ENCODE results near the gene ADCY6.

The ADCY6 gene

GRCh38 chr12:48788854-48789775 lies at the start of gene ADCY6:
ADCY6 (minus strand) TSS chr12:48789089; CDS start chr12:48783434, 5,655 bp downstream.
- H3K9me3 ChIP-seq (ENCODE audit: control insufficient read depth in 1 of 2, low read length in 2 of 2) = no peaks in the 10 kb centered on the region
- peaks cover 3 to 23% of the 10 kb centered on the region in 2 donors for H3K4me1 ChIP-seq (ENCODE audit: control insufficient read depth in 1 of 2, insufficient read depth in 2 of 2, low read length in 2 of 2)
- H3K27me3 ChIP-seq (ENCODE audit: low read depth, low read length) = no peaks in the 10 kb centered on the region
- H3K4me3 ChIP-seq (ENCODE audit: low read depth in 1 of 2, low read length in 2 of 2) = peak within 1 kb of the TSS; percentile 78 to 88
- H3K36me3 ChIP-seq (ENCODE audit: control insufficient read depth in 1 of 2, insufficient read depth in 2 of 2, low read length in 2 of 2) = no peaks in the 10 kb centered on the region
- peak within 1 kb of the TSS; percentile 67 for H3K27ac ChIP-seq (ENCODE audit: low read length)

DNA sequence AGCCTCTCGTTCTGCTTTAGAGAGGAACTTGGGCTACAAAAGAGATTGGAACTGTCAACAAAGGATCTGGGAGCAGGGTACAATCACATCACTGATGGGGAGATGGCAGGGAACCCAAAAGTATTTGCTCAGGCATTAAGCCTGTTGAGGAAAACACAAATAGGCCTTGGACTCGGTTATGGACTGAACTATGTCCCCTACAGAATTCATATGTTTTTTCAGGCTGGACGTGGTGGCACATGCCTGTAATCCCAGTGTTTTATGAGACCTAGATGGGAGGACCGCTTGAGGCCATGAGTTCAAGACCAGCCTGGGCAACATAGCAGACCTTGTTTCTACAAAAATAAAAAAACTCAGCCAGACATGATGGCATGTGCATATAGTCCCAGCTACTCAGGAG lies 49.2 kb upstream of the ADCY6 start:
- no peak overlapping the region for H3K4me3 ChIP-seq (ENCODE audit: low read depth in 1 of 2, low read length in 2 of 2)
- no peaks in the 10 kb centered on the region for H3K27me3 ChIP-seq (ENCODE audit: low read depth, low read length)
- H3K4me1 ChIP-seq (ENCODE audit: control insufficient read depth in 1 of 2, insufficient read depth in 2 of 2, low read length in 2 of 2) = no peaks in the 10 kb centered on the region
- H3K9me3 ChIP-seq (ENCODE audit: control insufficient read depth in 1 of 2, low read length in 2 of 2) = no peaks in the 10 kb centered on the region
- peaks cover 47 to 61% of the 10 kb centered on the region in 2 donors for H3K36me3 ChIP-seq (ENCODE audit: control insufficient read depth in 1 of 2, insufficient read depth in 2 of 2, low read length in 2 of 2)
- H3K27ac ChIP-seq (ENCODE audit: low read length) = no peak overlapping the region

GRCh38 chr12:48832321-48833060 lies 43.6 kb upstream of the ADCY6 start:
- no peaks in the 10 kb centered on the region for H3K27me3 ChIP-seq (ENCODE audit: low read depth, low read length)
- no peak overlapping the region for H3K4me3 ChIP-seq (ENCODE audit: low read depth in 1 of 2, low read length in 2 of 2)
- no peak overlapping the region for H3K27ac ChIP-seq (ENCODE audit: low read length)
- H3K9me3 ChIP-seq (ENCODE audit: control insufficient read depth in 1 of 2, low read length in 2 of 2) = no peaks in the 10 kb centered on the region
- H3K4me1 ChIP-seq (ENCODE audit: control insufficient read depth in 1 of 2, insufficient read depth in 2 of 2, low read length in 2 of 2) = no peaks in the 10 kb centered on the region
- peaks cover 81 to 89% of the 10 kb centered on the region in 2 donors for H3K36me3 ChIP-seq (ENCODE audit: control insufficient read depth in 1 of 2, insufficient read depth in 2 of 2, low read length in 2 of 2)

DNA sequence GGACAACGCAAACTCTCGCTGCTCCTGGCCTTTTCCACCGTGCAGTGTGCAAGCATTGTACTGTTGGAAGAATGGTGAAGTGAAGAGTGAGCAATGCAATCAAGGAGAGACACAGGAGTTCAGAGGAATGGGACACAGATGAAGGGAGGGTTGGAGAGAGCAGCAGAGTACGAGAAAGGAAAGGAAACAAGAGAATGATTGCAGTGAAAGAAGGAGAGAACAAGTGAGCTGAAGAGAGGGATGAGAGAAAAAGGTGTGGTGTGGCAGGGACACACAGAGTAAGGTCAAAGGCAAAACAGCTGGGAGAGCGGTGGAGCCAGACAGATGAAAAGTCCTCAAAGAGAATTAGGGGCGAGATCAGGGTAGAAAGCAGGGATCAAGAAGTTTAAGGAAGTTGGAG lies 42.4 kb upstream of the ADCY6 start:
- H3K36me3 ChIP-seq (ENCODE audit: control insufficient read depth in 1 of 2, insufficient read depth in 2 of 2, low read length in 2 of 2) = peaks cover 72 to 89% of the 10 kb centered on the region in 2 donors
- H3K9me3 ChIP-seq (ENCODE audit: control insufficient read depth in 1 of 2, low read length in 2 of 2) = no peaks in the 10 kb centered on the region
- no peak overlapping the region for H3K27ac ChIP-seq (ENCODE audit: low read length)
- no peaks in the 10 kb centered on the region for H3K4me1 ChIP-seq (ENCODE audit: control insufficient read depth in 1 of 2, insufficient read depth in 2 of 2, low read length in 2 of 2)
- H3K4me3 ChIP-seq (ENCODE audit: low read depth in 1 of 2, low read length in 2 of 2) = no peak overlapping the region
- H3K27me3 ChIP-seq (ENCODE audit: low read depth, low read length) = no peaks in the 10 kb centered on the region

GRCh38 chr12:48828841-48829575 lies 40.1 kb upstream of the ADCY6 start:
- Histone ChIP-seq H3K27ac (ENCODE audit: low read length) (no peak overlapping the region), H3K27me3 (ENCODE audit: low read depth, low read length) (no peaks in the 10 kb centered on the region), H3K9me3 (ENCODE audit: control insufficient read depth in 1 of 2, low read length in 2 of 2) (no peaks in the 10 kb centered on the region), H3K4me1 (ENCODE audit: control insufficient read depth in 1 of 2, insufficient read depth in 2 of 2, low read length in 2 of 2) (no peaks in the 10 kb centered on the region), H3K4me3 (ENCODE audit: low read depth in 1 of 2, low read length in 2 of 2) (no peak overlapping the region), H3K36me3 (ENCODE audit: control insufficient read depth in 1 of 2, insufficient read depth in 2 of 2, low read length in 2 of 2) (peaks cover 61 to 84% of the 10 kb centered on the region in 2 donors)

DNA sequence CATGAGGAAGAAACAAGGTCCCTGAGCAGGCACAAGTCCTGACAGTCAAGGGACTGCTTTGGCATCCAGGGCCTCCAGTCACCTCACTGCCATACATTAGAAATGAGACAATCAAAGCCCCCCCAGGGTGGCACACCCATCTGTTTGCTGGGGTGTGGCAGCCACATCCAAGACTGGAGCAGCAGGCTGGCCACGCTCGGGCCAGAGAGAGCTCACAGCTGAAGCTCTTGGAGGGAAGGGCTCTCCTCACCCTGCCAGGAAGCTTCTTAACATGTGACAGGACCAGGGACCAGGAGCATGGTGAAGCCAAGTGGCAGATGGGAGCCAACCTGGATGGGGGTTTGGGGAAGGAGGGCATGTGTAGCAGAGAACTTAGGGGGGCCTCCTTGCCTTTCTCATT lies 39.4 kb upstream of the ADCY6 start:
- Histone ChIP-seq H3K4me1 (ENCODE audit: control insufficient read depth in 1 of 2, insufficient read depth in 2 of 2, low read length in 2 of 2) (no peaks in the 10 kb centered on the region), H3K36me3 (ENCODE audit: control insufficient read depth in 1 of 2, insufficient read depth in 2 of 2, low read length in 2 of 2) (peaks cover 55 to 84% of the 10 kb centered on the region in 2 donors), H3K27ac (ENCODE audit: low read length) (no peak overlapping the region)

GRCh38 chr12:48827513-48828096 lies 38.7 kb upstream of the ADCY6 start:
- Histone ChIP-seq H3K4me3 (ENCODE audit: low read depth in 1 of 2, low read length in 2 of 2) (no peak overlapping the region), H3K27me3 (ENCODE audit: low read depth, low read length) (no peaks in the 10 kb centered on the region), H3K4me1 (ENCODE audit: control insufficient read depth in 1 of 2, insufficient read depth in 2 of 2, low read length in 2 of 2) (no peaks in the 10 kb centered on the region), H3K27ac (ENCODE audit: low read length) (no peak overlapping the region), H3K36me3 (ENCODE audit: control insufficient read depth in 1 of 2, insufficient read depth in 2 of 2, low read length in 2 of 2) (peaks cover 48 to 77% of the 10 kb centered on the region in 2 donors), H3K9me3 (ENCODE audit: control insufficient read depth in 1 of 2, low read length in 2 of 2) (no peaks in the 10 kb centered on the region)

More for the DNA sequence above, 39.4 kb upstream of the ADCY6 start:
- Histone ChIP-seq H3K9me3 (ENCODE audit: control insufficient read depth in 1 of 2, low read length in 2 of 2) (no peaks in the 10 kb centered on the region), H3K27me3 (ENCODE audit: low read depth, low read length) (no peaks in the 10 kb centered on the region), H3K4me3 (ENCODE audit: low read depth in 1 of 2, low read length in 2 of 2) (no peak overlapping the region)

- no peak overlapping the region for H3K4me3 ChIP-seq (ENCODE audit: low read depth in 1 of 2, low read length in 2 of 2)
- no peaks in the 10 kb centered on the region for H3K27me3 ChIP-seq (ENCODE audit: low read depth, low read length)
- H3K4me1 ChIP-seq (ENCODE audit: control insufficient read depth in 1 of 2, insufficient read depth in 2 of 2, low read length in 2 of 2) = no peaks in the 10 kb centered on the region
- no peak overlapping the region for H3K27ac ChIP-seq (ENCODE audit: low read length)
- no peaks in the 10 kb centered on the region for H3K9me3 ChIP-seq (ENCODE audit: control insufficient read depth in 1 of 2, low read length in 2 of 2)
- H3K36me3 ChIP-seq (ENCODE audit: control insufficient read depth in 1 of 2, insufficient read depth in 2 of 2, low read length in 2 of 2) = peaks cover 42 to 72% of the 10 kb centered on the region in 2 donors
These were observed 38.1 kb upstream of the ADCY6 start for GRCh38 chr12:48827026-48827425.

DNA sequence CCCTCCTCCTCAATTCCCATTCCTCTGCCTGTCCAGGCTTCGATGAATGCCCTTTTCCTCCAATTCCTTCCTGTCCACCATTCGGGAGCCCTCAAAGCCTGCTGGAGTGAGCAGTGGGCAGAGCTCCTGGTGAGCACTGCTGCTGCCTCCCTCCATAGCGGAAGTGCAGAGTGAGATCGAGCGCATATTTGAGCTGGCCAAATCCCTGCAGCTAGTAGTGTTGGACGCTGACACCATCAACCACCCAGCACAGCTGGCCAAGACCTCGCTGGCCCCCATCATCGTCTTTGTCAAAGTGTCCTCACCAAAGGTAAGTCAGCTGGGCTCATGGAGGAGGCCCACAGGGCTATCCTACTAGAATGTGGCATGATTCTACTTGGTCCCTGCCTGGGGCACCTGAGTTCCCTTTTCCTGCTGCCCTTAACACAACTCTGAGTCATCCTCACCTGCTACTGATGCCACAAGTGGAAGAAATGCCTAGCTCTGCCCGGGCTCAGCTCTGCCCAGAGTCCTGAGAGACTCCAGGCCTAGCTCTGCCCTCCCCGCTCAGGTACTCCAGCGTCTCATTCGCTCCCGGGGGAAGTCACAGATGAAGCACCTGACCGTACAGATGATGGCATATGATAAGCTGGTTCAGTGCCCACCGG lies 37.4 kb upstream of the ADCY6 start:
- Histone ChIP-seq H3K36me3 (ENCODE audit: control insufficient read depth in 1 of 2, insufficient read depth in 2 of 2, low read length in 2 of 2) (peaks cover 35 to 65% of the 10 kb centered on the region in 2 donors), H3K9me3 (ENCODE audit: control insufficient read depth in 1 of 2, low read length in 2 of 2) (no peaks in the 10 kb centered on the region), H3K4me1 (ENCODE audit: control insufficient read depth in 1 of 2, insufficient read depth in 2 of 2, low read length in 2 of 2) (no peaks in the 10 kb centered on the region), H3K27me3 (ENCODE audit: low read depth, low read length) (no peaks in the 10 kb centered on the region), H3K4me3 (ENCODE audit: low read depth in 1 of 2, low read length in 2 of 2) (no peak overlapping the region), H3K27ac (ENCODE audit: low read length) (no peak overlapping the region)

GRCh38 chr12:48824905-48825304 lies 36.0 kb upstream of the ADCY6 start:
- H3K9me3 ChIP-seq (ENCODE audit: control insufficient read depth in 1 of 2, low read length in 2 of 2) = no peaks in the 10 kb centered on the region
- H3K27me3 ChIP-seq (ENCODE audit: low read depth, low read length) = no peaks in the 10 kb centered on the region
- H3K4me1 ChIP-seq (ENCODE audit: control insufficient read depth in 1 of 2, insufficient read depth in 2 of 2, low read length in 2 of 2) = no peaks in the 10 kb centered on the region
- H3K4me3 ChIP-seq (ENCODE audit: low read depth in 1 of 2, low read length in 2 of 2) = no peak overlapping the region
- peaks cover 22 to 50% of the 10 kb centered on the region in 2 donors for H3K36me3 ChIP-seq (ENCODE audit: control insufficient read depth in 1 of 2, insufficient read depth in 2 of 2, low read length in 2 of 2)
- H3K27ac ChIP-seq (ENCODE audit: low read length) = no peak overlapping the region
